BLaER1 treated with 17β-estradiol and CSF1 and Interleukin-3, amounts not matched to agents 10 nM and 100 nM (cell line): ENCODE data around the gene MYBPC2.

Experiments
- H3K27ac ChIP-seq, 11 experiments: shearing (Covaris generic); formaldehyde crosslinking; 2 replicates each; pipeline ENCODE4 v1.8.1; 2022
- H3K27me3 ChIP-seq, 11 experiments: shearing (Covaris generic); formaldehyde crosslinking; 2 replicates each; pipeline ENCODE4 v1.8.1; 2022
- H3K36me3 ChIP-seq, 11 experiments: shearing (Covaris generic); formaldehyde crosslinking; 2 replicates each; pipeline ENCODE4 v1.8.1; 2022
- H3K4me1 ChIP-seq, 10 experiments: shearing (Covaris generic); formaldehyde crosslinking; 2 replicates each; pipeline ENCODE4 v1.8.1; 2022
- H3K4me2 ChIP-seq, 11 experiments: shearing (Covaris generic); formaldehyde crosslinking; 2 replicates each; pipeline ENCODE4 v1.8.1; 2022
- H3K4me3 ChIP-seq, 10 experiments: shearing (Covaris generic); formaldehyde crosslinking; 2 replicates each; pipeline ENCODE4 v1.8.1; 2022
- H3K9ac ChIP-seq, 11 experiments: shearing (Covaris generic); formaldehyde crosslinking; 2 replicates each; pipeline ENCODE4 v1.8.1; 2022
- H3K9me3 ChIP-seq, 11 experiments: shearing (Covaris generic); formaldehyde crosslinking; replicated peaks in 1 of 11; 2 replicates each; pipeline ENCODE4 v1.8.1; 2022
- H4K20me1 ChIP-seq, 11 experiments: shearing (Covaris generic); formaldehyde crosslinking; 2 replicates each; pipeline ENCODE4 v1.8.1; 2022
- Cebpa-rat ChIP-seq, 11 experiments: shearing (Covaris generic); IDR thresholded peaks; 2 replicates each; pipeline ENCODE4 v1.8.1; 2022

MYBPC2 gene

GRCh38 chr19:50482916-50483315, 50.2 kb downstream of the MYBPC2 start:
- H3K36me3 ChIP-seq = no peaks in the 10 kb centered on the region
- peaks cover 20 to 65% (median 48%) of the 10 kb centered on the region in 10 experiments for H3K4me1 ChIP-seq
- H4K20me1 ChIP-seq = no peaks in the 10 kb centered on the region; a peak in 2 of 22 replicates
- H3K27me3 ChIP-seq = peaks cover 2 to 8% (median 6%) of the 10 kb centered on the region in 11 experiments; a peak in 21 of 22 replicates
- no peak overlapping the region for H3K4me2 ChIP-seq
- TF ChIP-seq Cebpa-rat (IDR thresholded peaks at IDR 0.05) = no peak
- H3K4me3 ChIP-seq = no peak overlapping the region
- no peak overlapping the region for H3K9ac ChIP-seq
- H3K27ac ChIP-seq = no peak overlapping the region
- peaks cover 11 to 19% (median 15%) of the 10 kb centered on the region in 11 experiments; a peak in 20 of 22 replicates for H3K9me3 ChIP-seq

GRCh38 chr19:50485284-50485955, 52.7 kb downstream of the MYBPC2 start:
- Histone ChIP-seq H3K4me3 (no peak overlapping the region), H3K4me1 (peaks cover 39 to 74% (median 57%) of the 10 kb centered on the region in 10 experiments), H3K27ac (no peak overlapping the region), H4K20me1 (no peaks in the 10 kb centered on the region), H3K4me2 (peak overlapping the region; percentile 2 to 93 (median 58); a peak in 19 of 22 replicates), H3K9ac (no peak overlapping the region), H3K9me3 (peaks cover 11 to 19% (median 15%) of the 10 kb centered on the region in 11 experiments; a peak in 20 of 22 replicates), H3K27me3 (no peaks in the 10 kb centered on the region), H3K36me3 (no peaks in the 10 kb centered on the region)
- no peak for TF ChIP-seq Cebpa-rat (IDR thresholded peaks at IDR 0.05)

GRCh38 chr19:50486823-50487515, 54.3 kb downstream of the MYBPC2 start:
- Histone ChIP-seq H3K9ac (peak overlapping the region in 10 of 11 experiments; percentile 17 to 78 (median 62); a peak in 13 of 22 replicates), H3K4me2 (peak overlapping the region; percentile 65 to 93 (median 84)), H3K4me1 (peaks cover 42 to 76% (median 66%) of the 10 kb centered on the region in 10 experiments), H4K20me1 (no peaks in the 10 kb centered on the region), H3K27me3 (peaks cover 0 to 2% (median 0%) of the 10 kb centered on the region in 11 experiments; a peak in 2 of 22 replicates), H3K36me3 (no peaks in the 10 kb centered on the region), H3K4me3 (peak overlapping the region in 5 of 10 experiments; percentile 22 to 40 (median 29); a peak in 4 of 20 replicates), H3K27ac (peak overlapping the region; percentile 56 to 87 (median 80); a peak in 21 of 22 replicates), H3K9me3 (peaks cover 11 to 19% (median 15%) of the 10 kb centered on the region in 11 experiments; a peak in 20 of 22 replicates)
- TF ChIP-seq Cebpa-rat (IDR thresholded peaks at IDR 0.05) = no peak

- peaks cover 0 to 14% (median 0%) of the 10 kb centered on the region in 11 experiments; a peak in 3 of 22 replicates for H3K27me3 ChIP-seq
- H3K36me3 ChIP-seq = no peaks in the 10 kb centered on the region
- peak overlapping the region in 10 of 11 experiments; percentile 60 to 78 (median 68); a peak in 19 of 22 replicates for H3K9ac ChIP-seq
- H3K4me2 ChIP-seq = peak overlapping the region; percentile 65 to 93 (median 84)
- H3K27ac ChIP-seq = peak overlapping the region; percentile 72 to 87 (median 80)
- TF ChIP-seq Cebpa-rat (IDR thresholded peaks at IDR 0.05) = no peak
- H4K20me1 ChIP-seq = no peaks in the 10 kb centered on the region
- H3K4me1 ChIP-seq = peaks cover 49 to 87% (median 74%) of the 10 kb centered on the region in 10 experiments
- H3K9me3 ChIP-seq = peaks cover 11 to 19% (median 15%) of the 10 kb centered on the region in 11 experiments; a peak in 20 of 22 replicates
- H3K4me3 ChIP-seq = peak overlapping the region in 7 of 10 experiments; percentile 14 to 47 (median 29); a peak in 11 of 20 replicates
Measured at GRCh38 chr19:50488389-50489194, 55.9 kb downstream of the MYBPC2 start.

- Histone ChIP-seq H3K36me3 (no peaks in the 10 kb centered on the region), H3K27ac (peak overlapping the region in 10 of 11 experiments; percentile 76 to 87 (median 82); a peak in 18 of 22 replicates), H4K20me1 (no peaks in the 10 kb centered on the region), H3K9ac (peak overlapping the region in 9 of 11 experiments; percentile 60 to 78 (median 70); a peak in 12 of 22 replicates), H3K9me3 (peaks cover 11 to 19% (median 15%) of the 10 kb centered on the region in 11 experiments; a peak in 20 of 22 replicates), H3K27me3 (peaks cover 0 to 14% (median 0%) of the 10 kb centered on the region in 11 experiments; a peak in 3 of 22 replicates), H3K4me3 (peak overlapping the region in 6 of 10 experiments; percentile 6 to 47 (median 34); a peak in 7 of 20 replicates), H3K4me2 (peak overlapping the region; percentile 65 to 93 (median 84)), H3K4me1 (peaks cover 45 to 83% (median 72%) of the 10 kb centered on the region in 10 experiments)
- TF ChIP-seq Cebpa-rat (IDR thresholded peaks at IDR 0.05) = no peak
Measured at GRCh38 chr19:50489461-50490011, 56.8 kb downstream of the MYBPC2 start.

GRCh38 chr19:50490411-50490811, 57.7 kb downstream of the MYBPC2 start:
- Histone ChIP-seq H3K9ac (no peak overlapping the region), H4K20me1 (no peaks in the 10 kb centered on the region), H3K36me3 (no peaks in the 10 kb centered on the region), H3K4me1 (peaks cover 36 to 74% (median 64%) of the 10 kb centered on the region in 10 experiments), H3K4me2 (peak overlapping the region in 8 of 11 experiments; percentile 21 to 93 (median 84); a peak in 11 of 22 replicates), H3K9me3 (peaks cover 11 to 19% (median 15%) of the 10 kb centered on the region in 11 experiments; a peak in 20 of 22 replicates), H3K27ac (peak overlapping the region in 3 of 11 experiments; percentile 6 to 34 (median 21); a peak in 6 of 22 replicates), H3K4me3 (peak overlapping the region in 1 of 10 experiments; percentile 7; a peak in 1 of 20 replicates), H3K27me3 (peaks cover 0 to 14% (median 0%) of the 10 kb centered on the region in 11 experiments; a peak in 3 of 22 replicates)
- TF ChIP-seq Cebpa-rat (IDR thresholded peaks at IDR 0.05) = no peak

- H3K4me2 ChIP-seq = peak overlapping the region in 9 of 11 experiments; percentile 77 to 93 (median 85); a peak in 14 of 22 replicates
- H3K27me3 ChIP-seq = peaks cover 0 to 14% (median 0%) of the 10 kb centered on the region in 11 experiments; a peak in 3 of 22 replicates
- H3K9me3 ChIP-seq = peaks cover 11 to 16% (median 15%) of the 10 kb centered on the region in 11 experiments; a peak in 20 of 22 replicates
- peaks cover 36 to 68% (median 58%) of the 10 kb centered on the region in 10 experiments for H3K4me1 ChIP-seq
- H3K9ac ChIP-seq = no peak overlapping the region
- peak overlapping the region in 1 of 11 experiments; percentile 34; a peak in 2 of 22 replicates for H3K27ac ChIP-seq
- H3K36me3 ChIP-seq = no peaks in the 10 kb centered on the region
- no peaks in the 10 kb centered on the region for H4K20me1 ChIP-seq
- no peak for TF ChIP-seq Cebpa-rat (IDR thresholded peaks at IDR 0.05)
- no peak overlapping the region for H3K4me3 ChIP-seq
Measured at GRCh38 chr19:50490991-50491472, 58.3 kb downstream of the MYBPC2 start.
